Stimulated activated CD4-positive, alpha-beta T cell treated with anti-CD3 and anti-CD28 coated beads, Interleukin-12 subunit alpha, Interleukin-12 subunit beta, amount 100 ng/mL, for 48 hours (primary cell): ENCODE measurements around the gene KCNF1.

ENCODE experiments used
- DNase-seq, 3 donors: peaks; one replicate each; pipeline ENCODE4 v3.0.0-alpha.2; 2020; ENCODE audit warnings: low read depth in 2 of 3, low spot score in 1 of 3

The KCNF1 gene

DNA sequence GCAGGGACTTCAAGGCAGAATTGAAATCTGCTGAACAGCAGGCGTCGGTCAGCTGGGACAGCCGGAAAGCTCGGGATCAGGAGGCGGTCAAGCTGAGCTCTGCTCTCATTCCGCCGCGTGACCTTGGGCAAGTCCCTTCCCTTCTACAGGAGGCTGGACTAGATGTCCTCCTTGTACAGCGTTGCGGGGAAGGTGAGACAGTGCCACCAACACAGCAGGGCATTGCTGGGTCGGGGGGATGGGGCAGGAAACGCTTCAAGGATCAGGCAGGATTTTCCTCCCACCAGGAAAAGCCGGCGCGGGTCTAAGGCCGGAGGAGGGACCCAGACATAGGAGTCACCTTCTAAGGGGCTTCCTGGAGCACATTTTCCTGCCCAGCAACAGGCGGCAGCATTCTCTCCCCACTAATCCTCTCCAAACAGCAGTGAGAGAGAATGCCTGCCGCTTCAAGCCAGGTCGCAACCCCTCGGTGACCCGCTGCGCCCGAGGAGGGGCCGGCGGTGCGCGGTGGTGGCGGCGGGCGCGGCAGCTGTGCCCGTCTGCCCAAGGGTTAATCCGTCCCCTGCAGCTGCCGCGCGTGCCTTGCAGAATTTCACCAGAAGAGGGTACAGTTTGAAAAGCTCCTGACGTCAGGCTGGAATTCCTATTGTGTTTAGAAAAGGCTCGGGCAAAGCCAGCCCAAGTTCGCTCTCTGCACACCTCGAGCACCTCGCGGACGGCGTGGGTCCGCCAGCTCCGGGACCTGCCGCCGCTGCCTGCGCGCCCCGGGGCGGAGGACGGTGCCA is at the start of gene KCNF1:
TSS of gene KCNF1 (plus strand) at position 644 of the 785 bp plus-strand sequence. CDS start 493 bp downstream, outside the sequence.
- DNase-seq: no peak

- no peak for DNase-seq
Measured at GRCh38 chr2:10862330-10862729, 49.4 kb upstream of the KCNF1 start.

GRCh38 chr2:10863047-10863446 is 48.7 kb upstream of the KCNF1 start:
- DNase-seq: no peak

- no peak for DNase-seq
Measured at GRCh38 chr2:10863837-10864236, 47.9 kb upstream of the KCNF1 start.

DNA sequence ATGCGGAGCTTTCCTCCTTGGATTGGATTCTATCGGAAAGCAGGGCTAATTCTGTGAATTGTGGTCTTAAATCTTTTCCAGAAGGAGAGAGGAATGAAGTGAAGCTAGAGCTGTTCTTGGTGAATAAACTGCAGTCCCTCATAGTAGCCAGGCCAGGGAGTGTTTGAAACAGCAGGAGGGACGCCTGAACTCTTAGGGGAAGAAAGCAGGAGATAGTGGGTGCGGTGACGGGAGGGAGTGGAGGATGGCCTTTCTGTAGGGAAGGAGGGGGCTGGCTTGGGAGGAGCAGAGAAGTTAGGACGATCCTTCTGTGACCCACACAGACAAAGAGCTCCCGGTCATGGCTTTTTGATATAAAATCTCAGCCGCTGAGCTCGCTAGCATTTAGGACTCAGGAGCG is 47.5 kb upstream of the KCNF1 start:
- no peak for DNase-seq

DNA sequence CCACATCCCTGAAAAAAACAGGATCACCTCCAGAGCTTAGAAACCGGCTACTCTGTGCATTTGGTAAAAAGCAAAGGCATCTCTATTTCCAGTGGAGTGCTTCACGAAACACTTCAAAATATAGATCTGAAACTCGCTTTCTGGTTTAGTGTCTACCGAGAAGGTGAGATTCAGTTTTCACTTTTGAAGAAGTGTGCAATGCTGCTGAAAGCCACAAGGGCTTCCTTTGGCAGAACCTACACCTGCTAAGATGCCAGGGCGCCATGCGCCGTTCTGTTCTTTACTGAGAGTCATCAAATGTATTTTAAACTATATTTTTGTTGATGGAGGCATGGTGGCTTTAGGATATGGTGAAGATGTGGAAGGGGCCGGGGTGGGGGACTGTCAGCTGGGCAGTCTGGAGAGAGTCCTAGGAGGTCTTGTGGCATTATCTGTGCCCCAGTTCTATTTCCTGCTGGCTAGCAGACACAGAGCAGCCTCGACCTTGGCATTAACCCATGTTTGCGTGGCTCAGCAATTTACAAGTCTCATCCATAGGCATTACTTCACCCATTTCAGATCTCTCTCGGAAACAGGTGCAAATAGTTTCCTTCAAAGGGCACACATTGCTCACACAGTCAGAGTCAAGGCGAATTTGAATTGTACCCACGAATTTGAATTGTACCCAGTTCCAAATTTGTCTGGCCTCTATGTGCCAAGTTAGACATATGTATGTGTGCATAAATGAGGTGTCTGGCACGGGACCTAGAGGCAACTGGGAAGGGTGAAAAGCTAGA is 46.7 kb upstream of the KCNF1 start:
- DNase-seq: peak in 1 of 3 donors; percentile 9

DNA sequence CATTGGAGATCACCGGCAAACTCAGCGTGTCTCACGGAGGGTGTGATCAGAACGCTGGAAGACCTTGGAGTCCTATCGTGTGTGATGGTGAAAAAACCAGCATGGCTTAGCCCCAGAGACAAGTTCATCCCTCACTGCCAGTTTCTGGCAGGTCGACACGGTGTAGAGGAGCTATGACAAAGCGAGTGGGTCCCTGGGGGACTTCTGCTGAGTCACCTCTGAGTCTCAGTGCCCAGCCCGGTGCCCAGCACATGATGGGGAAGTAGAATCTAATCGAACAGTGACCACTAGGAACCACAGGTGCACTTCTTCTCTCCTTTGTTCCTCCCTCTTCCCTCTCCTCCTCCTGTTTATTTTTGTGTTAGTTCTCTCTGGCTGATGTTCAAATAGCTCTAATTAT is 45.9 kb upstream of the KCNF1 start:
- DNase-seq: no peak

DNA sequence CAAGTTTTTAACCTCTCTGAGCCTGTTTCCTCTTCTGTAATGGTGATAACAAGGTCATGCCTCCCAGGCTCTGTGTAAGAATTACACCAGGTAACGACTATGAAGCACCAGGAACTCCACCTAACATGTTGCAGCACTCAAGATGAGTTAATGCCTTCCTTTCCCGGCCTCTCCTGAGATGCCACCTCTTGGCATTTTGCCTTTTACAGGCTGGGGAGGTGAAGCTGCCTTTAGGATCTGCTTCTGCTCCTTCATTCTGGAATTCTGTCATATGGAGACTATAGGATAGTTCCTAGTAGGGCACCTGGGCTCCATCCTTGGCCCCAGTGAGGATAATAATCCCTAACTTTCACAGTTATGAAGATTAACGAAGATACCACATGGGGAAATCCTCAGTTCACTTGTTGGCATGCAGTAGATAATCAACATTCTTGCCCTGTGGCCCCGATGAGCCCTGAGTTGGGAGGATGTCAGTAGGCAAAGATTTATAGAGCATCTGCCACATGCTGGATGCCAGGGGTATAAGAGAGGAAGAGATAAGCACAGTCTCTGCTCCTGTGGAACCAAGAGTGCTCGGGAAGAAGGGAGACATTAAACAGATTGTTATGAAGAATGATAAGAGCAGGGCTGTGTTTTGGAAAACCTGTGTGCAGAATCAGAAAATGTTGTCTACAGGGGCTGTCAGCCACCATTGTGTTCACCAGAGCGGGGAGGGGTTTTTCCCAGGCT is 43.9 kb upstream of the KCNF1 start:
- DNase-seq: no peak

- DNase-seq: no peak
Measured at GRCh38 chr2:10868465-10869314, 43.0 kb upstream of the KCNF1 start.

DNA sequence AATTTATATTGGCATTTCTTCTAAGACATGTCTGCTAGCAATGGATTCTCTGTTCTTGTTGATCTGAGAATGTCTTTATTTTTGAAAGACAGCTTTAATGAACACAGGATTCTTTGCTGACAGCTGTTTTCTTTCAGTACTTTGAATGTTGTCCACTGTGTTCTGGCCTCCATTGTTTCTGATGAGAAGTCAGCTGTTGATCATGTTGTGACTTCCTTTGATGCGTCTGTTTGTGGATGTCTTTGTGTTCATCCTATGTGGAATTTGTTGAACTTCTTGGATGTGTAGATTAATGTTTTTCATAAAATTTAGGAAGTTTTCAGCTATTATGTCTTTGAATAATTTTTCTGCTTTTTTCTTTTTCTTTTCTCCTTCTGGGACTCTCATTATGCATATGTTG is 39.8 kb upstream of the KCNF1 start:
- no peak for DNase-seq

GRCh38 chr2:10873171-10873570 is 38.6 kb upstream of the KCNF1 start:
- DNase-seq: no peak

- no peak for DNase-seq
Measured at GRCh38 chr2:10873790-10874437, 37.8 kb upstream of the KCNF1 start.

- DNase-seq: no peak
Measured at GRCh38 chr2:10875126-10875525, 36.6 kb upstream of the KCNF1 start.

DNA sequence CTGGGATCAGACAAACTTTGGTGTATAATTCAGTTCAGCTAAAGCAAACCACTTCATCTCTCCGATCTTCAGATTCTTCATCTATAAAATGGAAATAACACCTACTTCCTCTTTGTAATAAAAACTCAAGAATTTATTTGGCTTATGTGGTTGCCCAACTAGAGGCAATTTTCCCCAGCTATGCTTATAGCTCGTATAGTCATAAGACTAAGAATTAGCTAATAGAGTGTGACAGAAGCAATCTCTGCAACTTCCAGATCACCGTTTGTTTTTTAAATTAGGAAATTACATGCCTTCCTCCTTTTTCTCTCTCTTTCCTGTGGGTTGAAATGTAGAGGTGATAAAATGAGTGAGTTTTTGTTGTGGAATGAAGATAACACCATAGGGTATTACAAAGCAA is 35.3 kb upstream of the KCNF1 start:
- DNase-seq: no peak

- DNase-seq: no peak
Measured at GRCh38 chr2:10876963-10877362, 34.8 kb upstream of the KCNF1 start.

- DNase-seq: no peak
Measured at GRCh38 chr2:10877651-10878111, 34.1 kb upstream of the KCNF1 start.

DNA sequence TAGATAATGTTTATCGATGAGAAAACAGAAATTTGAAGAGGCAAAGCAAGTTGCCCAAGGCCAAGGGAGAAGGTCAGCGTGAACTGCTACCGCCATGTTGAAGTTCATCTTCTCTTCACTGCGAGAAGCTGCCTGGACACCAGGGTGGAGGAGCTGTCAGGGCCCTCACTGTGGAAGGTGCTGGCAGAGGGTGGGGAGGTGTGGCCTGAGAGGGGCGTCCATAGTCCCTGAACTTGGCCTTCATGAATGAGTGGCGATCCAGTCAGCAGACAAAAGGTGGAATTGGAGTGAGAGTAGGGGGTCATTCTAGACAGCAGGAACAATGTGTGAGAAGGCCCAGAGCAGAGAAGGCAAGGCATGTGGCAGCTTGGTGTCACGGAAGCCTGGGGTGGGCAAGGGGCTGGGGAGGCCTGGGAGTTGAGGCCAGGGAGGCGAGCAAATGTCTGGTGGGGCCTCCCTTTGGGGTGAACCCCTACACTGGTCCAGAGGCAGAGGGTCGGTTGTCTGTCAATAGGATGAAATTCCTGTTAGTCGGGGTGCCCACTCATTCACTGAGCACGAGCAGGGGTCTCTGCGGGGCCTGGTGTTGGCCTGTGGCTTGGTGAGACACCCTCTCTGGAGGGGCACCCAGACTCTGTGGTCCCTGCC is 33.3 kb upstream of the KCNF1 start:
- no peak for DNase-seq

DNA sequence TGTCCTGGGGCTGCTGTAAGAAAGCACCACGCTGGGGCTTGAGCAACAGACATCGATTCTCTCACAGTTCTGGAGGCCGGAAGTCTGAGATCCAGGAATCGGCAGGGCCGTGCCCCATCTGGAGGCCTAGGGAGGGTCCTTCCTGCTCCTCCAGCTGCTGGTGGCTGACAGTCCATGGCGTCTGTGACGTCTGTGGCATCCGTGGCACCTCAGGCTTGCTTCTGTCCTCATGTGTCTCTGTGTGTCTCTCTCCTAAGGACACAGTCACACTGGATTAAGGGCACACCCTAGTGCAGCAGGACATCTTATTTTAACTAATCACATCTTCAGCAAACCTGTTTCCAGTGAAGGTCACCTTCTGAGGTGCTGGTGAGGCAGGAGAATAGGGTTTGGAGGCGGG is 32.6 kb upstream of the KCNF1 start:
- DNase-seq: no peak

DNA sequence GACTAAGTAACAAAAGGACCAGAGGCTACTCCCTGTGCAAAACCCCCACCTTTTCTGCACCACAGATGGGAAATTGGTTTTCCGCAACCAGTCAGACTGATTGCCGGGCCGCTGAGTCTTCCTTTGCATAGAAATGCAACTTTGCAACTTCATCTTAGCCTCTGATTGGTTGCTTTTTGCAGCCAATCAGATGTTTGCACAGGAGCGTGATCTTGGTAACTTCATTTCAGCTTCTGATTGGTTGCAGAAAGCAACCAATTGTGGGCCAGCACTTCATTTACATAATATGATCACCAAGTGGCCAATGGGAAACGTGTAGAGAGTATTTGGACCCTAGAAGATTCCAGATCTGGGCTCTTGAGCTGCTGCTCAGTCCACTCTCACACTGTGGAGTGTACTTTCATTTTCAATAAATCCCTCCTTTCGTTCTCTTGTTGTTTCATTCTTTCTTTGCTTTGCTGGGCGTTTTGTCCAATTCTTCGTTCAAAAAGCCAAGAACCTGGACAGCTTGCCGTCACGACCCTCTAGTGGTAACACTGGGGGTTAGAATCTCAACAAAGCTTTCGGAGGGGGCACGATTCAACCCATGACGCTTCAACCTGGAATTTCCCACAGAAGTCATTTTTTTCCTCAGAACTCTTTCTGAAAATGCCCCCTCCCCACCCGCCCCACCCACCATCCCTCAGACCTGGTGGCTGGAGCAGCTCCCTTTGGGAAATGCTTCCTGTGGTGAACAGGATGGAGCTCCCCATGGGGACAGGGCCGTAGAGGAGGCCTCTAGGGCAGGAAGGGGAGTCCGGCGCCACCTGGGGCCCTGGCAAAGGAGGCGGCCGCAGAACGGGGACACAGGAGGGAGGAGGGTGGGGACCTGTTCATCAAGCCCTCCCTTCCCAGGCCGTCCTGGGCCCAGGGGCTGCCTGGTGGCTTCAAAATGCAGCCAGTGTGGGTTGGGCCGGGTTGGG is 31.8 kb upstream of the KCNF1 start:
- DNase-seq: no peak
